AG09319 (cell line): ENCODE data around the gene ITGAD.

Source experiments
- DNase-seq: peaks from one replicate; pipeline ENCODE4 v3.0.0-alpha.2; 2010; ENCODE audit warnings: low read depth; ENCODE audit errors: extremely low read depth
- CTCF ChIP-seq: IDR thresholded peaks from 2 replicates; pipeline ENCODE4 v1.5.1; 2011; ENCODE audit warnings: low read depth, mild to moderate bottlenecking, inconsistent platforms, low read length, moderate library complexity

The ITGAD gene

GRCh38 chr16:31464781-31465260 is 71.7 kb downstream of the ITGAD start:
- DNase-seq, result no peak
- no peak for TF ChIP-seq CTCF

GRCh38 chr16:31465788-31466370 is 72.7 kb downstream of the ITGAD start:
- no peak for DNase-seq
- TF ChIP-seq CTCF, result no peak

- DNase-seq, result no peak
- TF ChIP-seq CTCF, result no peak
These were observed 73.3 kb downstream of the ITGAD start for GRCh38 chr16:31466381-31466841.

- no peak for DNase-seq
- no peak for TF ChIP-seq CTCF
These were observed 74.1 kb downstream of the ITGAD start for GRCh38 chr16:31467151-31467773.

GRCh38 chr16:31467858-31468257 is 74.7 kb downstream of the ITGAD start:
- DNase-seq, result no peak
- no peak for TF ChIP-seq CTCF

GRCh38 chr16:31470615-31471014 is 77.5 kb downstream of the ITGAD start:
- DNase-seq, result no peak
- TF ChIP-seq CTCF, result no peak

- TF ChIP-seq CTCF, result no peak
- no peak for DNase-seq
These were observed 78.2 kb downstream of the ITGAD start for GRCh38 chr16:31471241-31471874.
